ENCODE results near the gene SIRT3. TPM values are rescaled to one million over a fixed set of nuclear protein-coding genes. Genes with fewer than 3 reads are reported as not detected.

The SIRT3 gene
- total RNA-seq, 4 donors from 2014 or later = 12.7 to 24.1 (median 17.3) TPM

GRCh38 chr11:225734-226453 lies 10.2 kb downstream of the SIRT3 start:
- TF ChIP-seq POLR2A (IDR thresholded peaks at IDR 0.05) (no peak), POLR2AphosphoS5 (IDR thresholded peaks at IDR 0.05) (no peak), CTCF (IDR thresholded peaks at IDR 0.05) (no peak), EP300 (IDR thresholded peaks at IDR 0.05) (no peak)
- Histone ChIP-seq H3K36me3 (peaks cover 0 to 47% of the 10 kb centered on the region in 2 donors), H3K4me1 (peaks cover 0 to 39% (median 0%) of the 10 kb centered on the region in 3 donors), H3K27ac (no peak overlapping the region), H3K27me3 (no peaks in the 10 kb centered on the region), H3K9me3 (no peaks in the 10 kb centered on the region), H3K4me3 (no peak overlapping the region)
- ATAC-seq = no peak
- WGBS, 2 donors (ENCODE audit: low coverage in 1 of 2) = 83 to 94% methylated on average over 7 to 10 of the region's 10 CpGs

GRCh38 chr11:224424-224823 lies 11.7 kb downstream of the SIRT3 start:
- 71 to 87% methylated on average over 1 to 7 of the region's 7 CpGs for WGBS, 2 donors (ENCODE audit: low coverage in 1 of 2)
- Histone ChIP-seq H3K9me3 (no peaks in the 10 kb centered on the region), H3K4me1 (peaks cover 0 to 39% (median 0%) of the 10 kb centered on the region in 3 donors), H3K27ac (peak overlapping the region in 2 of 4 donors; percentile 57 to 90), H3K36me3 (peaks cover 0 to 33% of the 10 kb centered on the region in 2 donors), H3K4me3 (no peak overlapping the region), H3K27me3 (no peaks in the 10 kb centered on the region)
- TF ChIP-seq POLR2AphosphoS5 (IDR thresholded peaks at IDR 0.05) (no peak), EP300 (IDR thresholded peaks at IDR 0.05) (no peak), CTCF (IDR thresholded peaks at IDR 0.05) (no peak), POLR2A (IDR thresholded peaks at IDR 0.05) (no peak)
- ATAC-seq = no peak

GRCh38 chr11:223884-224283 lies 12.3 kb downstream of the SIRT3 start:
- TF ChIP-seq POLR2AphosphoS5 (IDR thresholded peaks at IDR 0.05) (no peak), POLR2A (IDR thresholded peaks at IDR 0.05) (no peak), CTCF (IDR thresholded peaks at IDR 0.05) (no peak), EP300 (IDR thresholded peaks at IDR 0.05) (no peak)
- Histone ChIP-seq H3K9me3 (no peaks in the 10 kb centered on the region), H3K27me3 (no peaks in the 10 kb centered on the region), H3K4me1 (peaks cover 0 to 39% (median 0%) of the 10 kb centered on the region in 3 donors), H3K4me3 (no peak overlapping the region), H3K36me3 (peaks cover 0 to 33% of the 10 kb centered on the region in 2 donors), H3K27ac (peak overlapping the region in 2 of 4 donors; percentile 57 to 90)
- no peak for ATAC-seq
- WGBS, 2 donors (ENCODE audit: low coverage in 1 of 2) = 95% methylated on average over 4 of the region's 9 CpGs; no CpG with 5 or more reads in 1 of the 2 donors

GRCh38 chr11:223026-223789 lies 12.9 kb downstream of the SIRT3 start:
- 0 to 77% methylated on average over 1 to 11 of the region's 16 CpGs for WGBS, 2 donors (ENCODE audit: low coverage in 1 of 2)
- no peaks in the 10 kb centered on the region for H3K9me3 ChIP-seq
- ATAC-seq = peak; percentile 13
- peak overlapping the region in 3 of 4 donors; percentile 78 to 90 (median 81) for H3K27ac ChIP-seq
- H3K4me1 ChIP-seq = peaks cover 0 to 39% (median 0%) of the 10 kb centered on the region in 3 donors
- H3K36me3 ChIP-seq = peaks cover 0 to 38% of the 10 kb centered on the region in 2 donors
- no peaks in the 10 kb centered on the region for H3K27me3 ChIP-seq
- H3K4me3 ChIP-seq = no peak overlapping the region
- TF ChIP-seq EP300 (IDR thresholded peaks at IDR 0.05) (no peak), POLR2A (IDR thresholded peaks at IDR 0.05) (no peak), CTCF (IDR thresholded peaks at IDR 0.05) (no peak), POLR2AphosphoS5 (IDR thresholded peaks at IDR 0.05) (no peak)
